PFSK-1 (cell line): ENCODE data around the gene GNG3.
A peak's percentile ranks its signal among the peaks of the same experiment; 100 is the strongest.

Source experiments
- FOXP2 ChIP-seq: optimal IDR thresholded peaks from 2 replicates; pipeline ENCODE3; 2011; ENCODE audit warnings: borderline replicate concordance, control low read depth, inconsistent platforms; ENCODE audit not compliant: insufficient read depth; ENCODE audit errors: extremely low read length, extremely low read depth
- POLR2AphosphoS5 ChIP-seq: IDR thresholded peaks from 2 replicates; pipeline ENCODE4 v1.6.1; 2012; ENCODE audit warnings: low read depth, mild to moderate bottlenecking, control low read depth, low read length, moderate library complexity
- REST ChIP-seq, 2 experiments: IDR thresholded peaks; 2 replicates each; pipeline versions ENCODE4 v1.6.1 to v1.8.0; 2011 to 2012; ENCODE audit warnings: low read depth in 2 of 2, low read length in 2 of 2, control low read depth in 1 of 2, inconsistent platforms in 1 of 2, mild to moderate bottlenecking in 1 of 2, moderate library complexity in 1 of 2; ENCODE audit not compliant: insufficient read depth in 1 of 2
- SIN3A ChIP-seq: IDR thresholded peaks from 2 replicates; pipeline ENCODE4 v1.6.1; 2012; ENCODE audit warnings: mild to moderate bottlenecking, low read length, moderate library complexity, borderline replicate concordance; ENCODE audit not compliant: insufficient read depth
- TAF1 ChIP-seq: IDR thresholded peaks from 2 replicates; pipeline ENCODE4 v1.6.1; 2012; ENCODE audit warnings: low read length, control low read depth, borderline replicate concordance; ENCODE audit not compliant: insufficient read depth

Gene GNG3

GRCh38 chr11:62716816-62717215, 9.3 kb downstream of the GNG3 start:
- TF ChIP-seq POLR2AphosphoS5, result no peak
- TF ChIP-seq REST (IDR thresholded peaks at IDR 0.05; ENCODE audit: insufficient read depth in 1 of 2, low read depth in 2 of 2, low read length in 2 of 2), result no peak
- TF ChIP-seq FOXP2, result no peak
- no peak for TF ChIP-seq TAF1
- no peak for TF ChIP-seq SIN3A

GRCh38 chr11:62719302-62719978, 12.0 kb downstream of the GNG3 start:
- no peak for TF ChIP-seq SIN3A
- TF ChIP-seq POLR2AphosphoS5, result no peak
- no peak for TF ChIP-seq TAF1
- TF ChIP-seq FOXP2, result no peak
- TF ChIP-seq REST (IDR thresholded peaks at IDR 0.05; ENCODE audit: insufficient read depth in 1 of 2, low read depth in 2 of 2, low read length in 2 of 2), result no peak

- no peak for TF ChIP-seq REST (IDR thresholded peaks at IDR 0.05; ENCODE audit: insufficient read depth in 1 of 2, low read depth in 2 of 2, low read length in 2 of 2)
- TF ChIP-seq SIN3A, result no peak
- TF ChIP-seq POLR2AphosphoS5, result no peak; the same call in 1 of the 2 replicates
- TF ChIP-seq TAF1, result no peak
- TF ChIP-seq FOXP2, result no peak
Observed at GRCh38 chr11:62721994-62722393, 14.5 kb downstream of the GNG3 start.

GRCh38 chr11:62724171-62724570, 16.7 kb downstream of the GNG3 start:
- no peak for TF ChIP-seq FOXP2

GRCh38 chr11:62725646-62726045, 18.2 kb downstream of the GNG3 start:
- TF ChIP-seq POLR2AphosphoS5, result no peak
- 0 out of 2 replicates have a peak, but pooled peaks have one; percentile 8 for TF ChIP-seq TAF1

GRCh38 chr11:62726156-62726914, 18.9 kb downstream of the GNG3 start:
- no peak for TF ChIP-seq FOXP2
- TF ChIP-seq SIN3A, result no peak
- TF ChIP-seq REST (IDR thresholded peaks at IDR 0.05; ENCODE audit: insufficient read depth in 1 of 2, low read depth in 2 of 2, low read length in 2 of 2), result no peak
- TF ChIP-seq TAF1, result no peak
- TF ChIP-seq POLR2AphosphoS5, result no peak
